DOHH2 (cell line): ENCODE results near the gene ASGR1.

Experiments
- CTCF ChIP-seq: fragments of 200-600 bp; sonication (generic); IDR thresholded peaks from one replicate; pipeline ENCODE4 v1.5.1; 2014; ENCODE audit warnings: antibody characterized with exemption, mild to moderate bottlenecking, low read depth, low read length; ENCODE audit not compliant: poor library complexity, severe bottlenecking
- EZH2phosphoT487 ChIP-seq: fragments of 200-600 bp; sonication (generic); IDR thresholded peaks from 2 replicates; pipeline ENCODE4 v1.6.1; 2017; ENCODE audit warnings: borderline replicate concordance, mild to moderate bottlenecking, antibody characterized with exemption, low read length, moderate library complexity, mixed read lengths

- no peak for TF ChIP-seq CTCF
- TF ChIP-seq EZH2phosphoT487: no peak
Measured at GRCh38 chr17:7207120-7208001, 28.2 kb upstream of the ASGR1 start.
